Erythroblast (primary cell): ENCODE data around the gene THOC6.

Experiments
- GATA1 ChIP-seq: IDR thresholded peaks from 2 replicates; pipeline ENCODE4 v1.6.1; 2011; ENCODE audit warnings: low read depth, mild to moderate bottlenecking, control low read depth, low read length, moderate library complexity
- POLR2A ChIP-seq: IDR thresholded peaks from 2 replicates; pipeline ENCODE4 v1.6.1; 2011; ENCODE audit warnings: mild to moderate bottlenecking, low read length

GRCh38 chr16:3010510-3010909, 13.3 kb upstream of the THOC6 start:
- no peak for TF ChIP-seq POLR2A
- no peak for TF ChIP-seq GATA1
